UCSD-AML1 (cell line): ENCODE measurements around the gene EYA2.
A peak's percentile ranks its signal among the peaks of the same experiment; 100 is the strongest.

Source experiments
- DNase-seq: peaks from one replicate; lab custom pipeline; 2025; ENCODE audit not compliant: unreplicated experiment; lab: John Stamatoyannopoulos, UW

The EYA2 gene

GRCh38 chr20:47133809-47134456 lies 239.3 kb downstream of the EYA2 start:
- DNase-seq: no peak

DNA sequence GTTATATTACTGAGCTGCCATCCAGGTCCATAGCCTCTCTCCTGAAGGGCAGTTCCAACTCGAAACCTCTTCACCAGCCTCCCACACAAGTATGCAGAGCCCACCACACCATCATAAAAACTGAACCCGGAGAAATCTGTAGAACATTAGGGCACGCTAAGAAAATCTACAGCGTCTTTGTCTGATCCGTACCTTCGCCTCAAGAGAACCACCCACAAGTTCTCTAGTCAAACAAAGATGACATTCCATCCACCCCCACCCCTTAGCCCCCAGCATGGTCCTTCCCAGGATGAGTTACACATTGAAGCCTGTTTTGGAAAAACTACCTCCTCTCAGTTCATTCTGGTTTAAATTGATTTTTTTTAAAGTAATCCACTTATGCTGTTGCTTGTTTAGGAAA lies 242.1 kb downstream of the EYA2 start:
- DNase-seq: no peak

DNA sequence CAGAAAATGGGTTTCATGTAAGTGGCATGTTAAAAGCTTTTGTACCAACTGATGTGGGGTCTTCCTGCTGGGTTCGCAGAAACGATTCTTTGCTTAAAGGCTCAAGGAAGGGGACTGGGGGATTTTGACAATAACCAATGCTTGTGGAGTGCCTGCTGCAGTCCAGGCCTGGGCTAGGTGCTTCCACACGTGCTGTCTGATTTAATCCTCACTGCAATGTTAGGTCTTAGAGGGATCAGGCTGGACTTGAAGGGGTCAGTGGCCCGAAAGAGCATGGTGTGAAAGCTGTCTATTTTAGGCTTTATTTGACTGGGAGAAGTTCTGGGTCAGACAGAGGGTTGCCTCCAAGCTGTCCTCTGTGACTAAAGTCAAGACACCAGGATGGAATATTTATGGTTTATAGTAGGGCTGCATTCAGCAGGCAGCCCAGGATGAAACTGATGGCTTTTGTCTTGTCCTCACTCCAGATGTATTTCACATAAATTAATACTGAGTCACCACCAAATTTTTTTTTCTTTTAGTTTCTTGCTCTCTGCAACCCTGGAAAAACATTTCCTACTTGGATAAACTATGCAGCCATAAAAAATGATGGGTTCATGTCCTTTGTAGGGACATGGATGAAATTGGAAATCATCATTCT lies 242.7 kb downstream of the EYA2 start:
- DNase-seq: no peak

- no peak for DNase-seq
These were observed 245.4 kb downstream of the EYA2 start for GRCh38 chr20:47139934-47140535.

GRCh38 chr20:47141350-47141921 lies 246.8 kb downstream of the EYA2 start:
- no peak for DNase-seq

DNA sequence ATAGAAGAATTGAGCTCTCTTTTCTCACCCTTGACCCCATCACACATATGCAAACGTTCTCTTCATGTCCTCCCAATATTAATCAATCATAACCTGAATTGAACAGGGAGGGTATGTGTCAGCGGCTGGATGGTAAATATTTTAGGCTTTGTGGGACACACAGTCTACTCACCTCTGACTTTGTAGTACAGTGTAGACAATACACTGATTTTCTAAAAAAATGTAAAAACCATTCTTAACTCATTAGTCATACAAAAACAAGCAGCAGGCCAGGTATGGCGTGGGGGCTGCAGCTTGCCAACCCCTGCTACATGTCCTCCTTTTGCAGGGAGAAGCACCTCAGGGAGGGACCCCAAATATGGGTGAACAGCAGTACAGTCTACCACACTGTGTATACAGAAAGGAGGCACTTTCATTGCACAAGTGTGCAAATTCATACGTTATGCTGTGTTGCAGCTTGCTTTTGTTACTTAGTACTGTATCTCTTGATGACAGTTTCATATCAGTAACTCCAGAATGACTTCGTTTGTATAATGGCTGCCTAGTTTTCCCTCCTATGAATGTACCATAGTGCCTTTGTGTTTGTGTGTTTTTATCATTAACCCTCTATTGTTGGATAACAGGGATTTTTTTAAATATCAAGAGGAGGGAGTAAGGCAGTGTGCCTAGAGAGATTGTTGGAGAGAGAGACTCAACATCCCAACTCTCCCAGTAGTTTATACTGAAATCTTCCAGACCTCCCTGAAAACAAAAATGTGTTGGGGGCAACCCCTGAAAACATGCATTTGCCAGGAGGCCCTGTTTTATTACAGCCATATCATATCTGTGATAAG lies 247.5 kb downstream of the EYA2 start:
- DNase-seq: no peak

GRCh38 chr20:47142774-47143170 lies 248.1 kb downstream of the EYA2 start:
- DNase-seq: no peak

DNA sequence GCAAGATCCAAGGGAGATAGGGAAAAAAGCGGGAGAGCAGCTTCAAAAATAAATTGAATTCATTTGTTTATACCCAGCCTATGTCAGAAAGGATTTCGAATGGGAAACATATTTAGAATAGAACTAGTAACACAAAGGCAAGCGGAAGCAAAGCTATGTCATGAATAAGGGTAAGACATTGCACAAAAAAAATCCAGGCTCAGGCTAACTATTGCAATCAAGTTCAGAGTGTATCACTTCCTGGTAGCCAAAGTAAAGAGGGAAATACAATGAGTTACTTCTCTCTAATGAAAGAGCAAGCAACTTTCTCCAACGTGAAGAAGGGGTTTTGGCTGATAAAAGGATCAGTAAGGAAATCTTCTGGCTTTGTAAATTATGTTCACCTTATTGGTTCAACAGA lies 249.0 kb downstream of the EYA2 start:
- DNase-seq: no peak

- no peak for DNase-seq
These were observed 249.8 kb downstream of the EYA2 start for GRCh38 chr20:47144463-47144862.

- no peak for DNase-seq
These were observed 252.0 kb downstream of the EYA2 start for GRCh38 chr20:47146686-47147085.

- no peak for DNase-seq
These were observed 253.4 kb downstream of the EYA2 start for GRCh38 chr20:47148059-47148458.

GRCh38 chr20:47149939-47150338 lies 255.3 kb downstream of the EYA2 start:
- DNase-seq: no peak

GRCh38 chr20:47150403-47151152 lies 255.9 kb downstream of the EYA2 start:
- DNase-seq: peak; percentile 42

GRCh38 chr20:47152068-47152467 lies 257.4 kb downstream of the EYA2 start:
- no peak for DNase-seq

- no peak for DNase-seq
These were observed 259.4 kb downstream of the EYA2 start for GRCh38 chr20:47154089-47154488.

DNA sequence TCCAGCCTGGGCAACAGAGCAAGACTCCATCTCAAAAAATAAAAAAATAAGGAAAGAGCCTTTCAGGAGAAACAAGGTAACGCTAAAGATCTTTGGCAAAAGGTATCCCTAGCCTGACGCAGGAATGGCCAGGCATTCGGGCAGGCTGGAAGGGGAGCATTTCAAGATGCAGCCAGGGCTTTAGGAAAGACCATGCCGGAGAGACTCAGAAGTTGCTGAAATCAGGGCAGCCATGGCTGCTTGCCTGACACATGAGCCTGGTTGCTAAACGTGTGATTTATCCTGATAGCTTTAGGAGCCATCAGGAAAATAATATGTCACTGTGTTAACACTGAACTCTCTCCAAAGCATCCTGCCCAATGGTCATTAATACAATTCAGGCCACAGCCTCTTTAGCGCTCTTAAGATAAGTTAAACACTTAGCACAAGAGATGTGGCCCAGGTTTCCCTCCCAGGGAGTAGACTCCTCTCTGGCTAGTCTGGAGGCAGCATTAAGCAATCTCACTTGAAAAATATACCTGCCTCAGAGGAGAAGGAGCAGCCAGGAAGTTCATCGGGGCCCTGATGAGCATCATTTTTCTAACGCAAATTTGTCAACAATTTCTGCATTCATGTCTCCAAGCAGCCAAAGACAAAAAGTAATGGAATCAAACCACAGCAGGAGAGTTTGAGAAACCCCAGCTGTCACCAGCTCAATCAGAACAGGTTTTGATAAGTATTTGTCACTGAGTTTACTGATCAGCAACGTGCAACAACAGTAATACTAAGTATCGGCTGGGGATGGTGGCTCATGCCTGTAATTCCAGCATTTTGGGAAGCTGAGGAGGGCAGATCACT lies 261.9 kb downstream of the EYA2 start:
- no peak for DNase-seq

GRCh38 chr20:47159166-47159565 lies 264.5 kb downstream of the EYA2 start:
- DNase-seq: no peak

DNA sequence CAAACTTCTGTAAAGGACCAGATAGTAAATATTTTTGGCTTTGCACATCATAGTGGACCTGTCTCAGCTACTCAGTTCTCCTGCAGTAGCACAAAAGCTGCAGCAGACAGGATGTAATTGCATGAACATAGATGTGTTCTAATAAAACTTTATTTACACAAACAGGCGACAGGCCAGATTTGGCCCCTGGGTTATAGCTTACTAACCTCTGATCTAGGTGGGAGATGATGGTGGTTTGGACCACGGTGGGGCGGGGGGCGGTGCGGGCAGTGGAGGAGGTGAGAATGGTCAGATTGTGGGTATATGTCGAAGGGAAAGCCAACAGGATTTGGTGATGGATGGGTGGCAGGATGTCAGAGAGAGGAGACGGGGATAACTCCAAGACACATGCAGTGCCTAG lies 265.6 kb downstream of the EYA2 start:
- DNase-seq: no peak

GRCh38 chr20:47160992-47161391 lies 266.3 kb downstream of the EYA2 start:
- DNase-seq: no peak

DNA sequence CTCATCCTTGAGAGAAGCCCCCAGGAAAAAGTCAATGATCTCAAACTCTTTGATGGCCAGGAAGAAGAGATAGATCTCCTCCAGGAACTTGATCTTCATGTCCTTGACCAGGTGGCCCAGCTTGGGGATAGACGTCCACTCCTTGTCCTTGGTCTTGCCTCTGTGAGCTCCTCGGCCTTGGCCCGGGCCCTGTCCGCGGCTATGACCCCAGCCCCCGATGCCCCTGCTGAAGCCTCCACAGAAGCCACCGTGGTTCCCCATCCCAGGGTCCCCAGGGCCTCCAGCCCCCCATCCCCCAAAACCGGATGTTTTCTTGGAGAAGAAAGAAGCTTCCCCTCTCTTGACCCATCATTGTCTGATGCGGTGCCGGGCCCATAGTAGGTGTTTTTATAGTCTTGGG lies 266.8 kb downstream of the EYA2 start:
- DNase-seq: no peak
